ENCODE data around the gene CCDC40.

The CCDC40 gene

GRCh38 chr17:80025140-80025539 is 11.3 kb upstream of the CCDC40 start:
- Histone ChIP-seq H3K9me3 (ENCODE audit: control insufficient read depth in 1 of 2, low read length in 2 of 2) (no peaks in the 10 kb centered on the region), H3K4me1 (ENCODE audit: control insufficient read depth in 1 of 2, insufficient read depth in 2 of 2, low read length in 2 of 2) (peaks cover 0 to 3% of the 10 kb centered on the region in 2 donors), H3K36me3 (ENCODE audit: control insufficient read depth in 1 of 2, insufficient read depth in 2 of 2, low read length in 2 of 2) (peaks cover 0 to 4% of the 10 kb centered on the region in 2 donors), H3K4me3 (ENCODE audit: low read depth in 1 of 2, low read length in 2 of 2) (no peak overlapping the region), H3K27me3 (ENCODE audit: low read depth, low read length) (no peaks in the 10 kb centered on the region), H3K27ac (ENCODE audit: low read length) (no peak overlapping the region)

GRCh38 chr17:80025796-80026195 is 10.6 kb upstream of the CCDC40 start:
- H3K4me1 ChIP-seq (ENCODE audit: control insufficient read depth in 1 of 2, insufficient read depth in 2 of 2, low read length in 2 of 2) = peaks cover 0 to 3% of the 10 kb centered on the region in 2 donors
- no peaks in the 10 kb centered on the region for H3K9me3 ChIP-seq (ENCODE audit: control insufficient read depth in 1 of 2, low read length in 2 of 2)
- no peak overlapping the region for H3K27ac ChIP-seq (ENCODE audit: low read length)
- no peaks in the 10 kb centered on the region for H3K27me3 ChIP-seq (ENCODE audit: low read depth, low read length)
- no peak overlapping the region for H3K4me3 ChIP-seq (ENCODE audit: low read depth in 1 of 2, low read length in 2 of 2)
- H3K36me3 ChIP-seq (ENCODE audit: control insufficient read depth in 1 of 2, insufficient read depth in 2 of 2, low read length in 2 of 2) = peaks cover 0 to 4% of the 10 kb centered on the region in 2 donors

- peaks cover 0 to 4% of the 10 kb centered on the region in 2 donors for H3K36me3 ChIP-seq (ENCODE audit: control insufficient read depth in 1 of 2, insufficient read depth in 2 of 2, low read length in 2 of 2)
- no peaks in the 10 kb centered on the region for H3K9me3 ChIP-seq (ENCODE audit: control insufficient read depth in 1 of 2, low read length in 2 of 2)
- no peak overlapping the region for H3K4me3 ChIP-seq (ENCODE audit: low read depth in 1 of 2, low read length in 2 of 2)
- peaks cover 0 to 3% of the 10 kb centered on the region in 2 donors for H3K4me1 ChIP-seq (ENCODE audit: control insufficient read depth in 1 of 2, insufficient read depth in 2 of 2, low read length in 2 of 2)
- H3K27me3 ChIP-seq (ENCODE audit: low read depth, low read length) = no peaks in the 10 kb centered on the region
- no peak overlapping the region for H3K27ac ChIP-seq (ENCODE audit: low read length)
These were observed 9.9 kb upstream of the CCDC40 start for GRCh38 chr17:80026359-80027042.

- Histone ChIP-seq H3K36me3 (ENCODE audit: control insufficient read depth in 1 of 2, insufficient read depth in 2 of 2, low read length in 2 of 2) (peaks cover 0 to 4% of the 10 kb centered on the region in 2 donors), H3K27ac (ENCODE audit: low read length) (no peak overlapping the region), H3K4me1 (ENCODE audit: control insufficient read depth in 1 of 2, insufficient read depth in 2 of 2, low read length in 2 of 2) (peaks cover 0 to 3% of the 10 kb centered on the region in 2 donors), H3K9me3 (ENCODE audit: control insufficient read depth in 1 of 2, low read length in 2 of 2) (no peaks in the 10 kb centered on the region), H3K4me3 (ENCODE audit: low read depth in 1 of 2, low read length in 2 of 2) (no peak overlapping the region), H3K27me3 (ENCODE audit: low read depth, low read length) (no peaks in the 10 kb centered on the region)
These were observed 9.4 kb upstream of the CCDC40 start for GRCh38 chr17:80027043-80027435.

- Histone ChIP-seq H3K4me3 (ENCODE audit: low read depth in 1 of 2, low read length in 2 of 2) (no peak overlapping the region), H3K9me3 (ENCODE audit: control insufficient read depth in 1 of 2, low read length in 2 of 2) (no peaks in the 10 kb centered on the region), H3K36me3 (ENCODE audit: control insufficient read depth in 1 of 2, insufficient read depth in 2 of 2, low read length in 2 of 2) (peaks cover 0 to 4% of the 10 kb centered on the region in 2 donors), H3K27me3 (ENCODE audit: low read depth, low read length) (no peaks in the 10 kb centered on the region), H3K4me1 (ENCODE audit: control insufficient read depth in 1 of 2, insufficient read depth in 2 of 2, low read length in 2 of 2) (peaks cover 0 to 3% of the 10 kb centered on the region in 2 donors), H3K27ac (ENCODE audit: low read length) (no peak overlapping the region)
These were observed 8.4 kb upstream of the CCDC40 start for GRCh38 chr17:80028030-80028429.

- Histone ChIP-seq H3K9me3 (ENCODE audit: control insufficient read depth in 1 of 2, low read length in 2 of 2) (no peaks in the 10 kb centered on the region), H3K4me1 (ENCODE audit: control insufficient read depth in 1 of 2, insufficient read depth in 2 of 2, low read length in 2 of 2) (peaks cover 0 to 3% of the 10 kb centered on the region in 2 donors), H3K27ac (ENCODE audit: low read length) (no peak overlapping the region), H3K4me3 (ENCODE audit: low read depth in 1 of 2, low read length in 2 of 2) (no peak overlapping the region), H3K27me3 (ENCODE audit: low read depth, low read length) (no peaks in the 10 kb centered on the region), H3K36me3 (ENCODE audit: control insufficient read depth in 1 of 2, insufficient read depth in 2 of 2, low read length in 2 of 2) (peaks cover 0 to 4% of the 10 kb centered on the region in 2 donors)
These were observed 7.0 kb upstream of the CCDC40 start for GRCh38 chr17:80029258-80029974.

GRCh38 chr17:80030730-80031410 is 5.6 kb upstream of the CCDC40 start:
- Histone ChIP-seq H3K4me3 (ENCODE audit: low read depth in 1 of 2, low read length in 2 of 2) (no peak overlapping the region), H3K27ac (ENCODE audit: low read length) (no peak overlapping the region), H3K36me3 (ENCODE audit: control insufficient read depth in 1 of 2, insufficient read depth in 2 of 2, low read length in 2 of 2) (peaks cover 0 to 4% of the 10 kb centered on the region in 2 donors), H3K4me1 (ENCODE audit: control insufficient read depth in 1 of 2, insufficient read depth in 2 of 2, low read length in 2 of 2) (no peaks in the 10 kb centered on the region), H3K27me3 (ENCODE audit: low read depth, low read length) (no peaks in the 10 kb centered on the region), H3K9me3 (ENCODE audit: control insufficient read depth in 1 of 2, low read length in 2 of 2) (no peaks in the 10 kb centered on the region)

- H3K4me3 ChIP-seq (ENCODE audit: low read depth in 1 of 2, low read length in 2 of 2) = no peak overlapping the region
- H3K4me1 ChIP-seq (ENCODE audit: control insufficient read depth in 1 of 2, insufficient read depth in 2 of 2, low read length in 2 of 2) = peaks cover 0 to 1% of the 10 kb centered on the region in 2 donors
- no peaks in the 10 kb centered on the region for H3K9me3 ChIP-seq (ENCODE audit: control insufficient read depth in 1 of 2, low read length in 2 of 2)
- no peaks in the 10 kb centered on the region for H3K27me3 ChIP-seq (ENCODE audit: low read depth, low read length)
- no peak overlapping the region for H3K27ac ChIP-seq (ENCODE audit: low read length)
- H3K36me3 ChIP-seq (ENCODE audit: control insufficient read depth in 1 of 2, insufficient read depth in 2 of 2, low read length in 2 of 2) = peaks cover 0 to 4% of the 10 kb centered on the region in 2 donors
These were observed 4.6 kb upstream of the CCDC40 start for GRCh38 chr17:80031691-80032430.

- Histone ChIP-seq H3K4me3 (ENCODE audit: low read depth in 1 of 2, low read length in 2 of 2) (no peak overlapping the region), H3K27ac (ENCODE audit: low read length) (no peak overlapping the region), H3K27me3 (ENCODE audit: low read depth, low read length) (no peaks in the 10 kb centered on the region), H3K9me3 (ENCODE audit: control insufficient read depth in 1 of 2, low read length in 2 of 2) (no peaks in the 10 kb centered on the region), H3K36me3 (ENCODE audit: control insufficient read depth in 1 of 2, insufficient read depth in 2 of 2, low read length in 2 of 2) (peaks cover 0 to 4% of the 10 kb centered on the region in 2 donors), H3K4me1 (ENCODE audit: control insufficient read depth in 1 of 2, insufficient read depth in 2 of 2, low read length in 2 of 2) (peaks cover 0 to 3% of the 10 kb centered on the region in 2 donors)
These were observed 3.7 kb upstream of the CCDC40 start for GRCh38 chr17:80032614-80033171.

GRCh38 chr17:80033840-80034239 is 2.6 kb upstream of the CCDC40 start:
- Histone ChIP-seq H3K27ac (ENCODE audit: low read length) (no peak overlapping the region), H3K9me3 (ENCODE audit: control insufficient read depth in 1 of 2, low read length in 2 of 2) (no peaks in the 10 kb centered on the region), H3K36me3 (ENCODE audit: control insufficient read depth in 1 of 2, insufficient read depth in 2 of 2, low read length in 2 of 2) (peaks cover 0 to 3% of the 10 kb centered on the region in 2 donors), H3K4me1 (ENCODE audit: control insufficient read depth in 1 of 2, insufficient read depth in 2 of 2, low read length in 2 of 2) (peaks cover 0 to 3% of the 10 kb centered on the region in 2 donors), H3K27me3 (ENCODE audit: low read depth, low read length) (no peaks in the 10 kb centered on the region), H3K4me3 (ENCODE audit: low read depth in 1 of 2, low read length in 2 of 2) (no peak overlapping the region)
